K562 (cell line): Measurements from ENCODE around the gene ZNF232. TPM values are rescaled to one million over a fixed set of nuclear protein-coding genes. Genes with fewer than 3 reads are reported as not detected.

Experiments
- ATAC-seq: fragments of 200-7000 bp; cut with Tn5 transposase; 3 replicates; pipeline ENCODE4 v1.9.1; 2020; ENCODE audit warnings: moderate library complexity
- BruUV-seq: library from RNA; stranded (reverse); fragments of 400-500 nt; replicated peaks from 2 replicates; lab custom pipeline; 2021; lab: Mats Ljungman, UMichigan
- CTCF ChIA-PET: fragments of 300-600 bp; formaldehyde crosslinking; extraction: SDS; loops from one replicate; lab custom pipeline; 2021; ENCODE audit warnings: low intra/inter-chr PET ratio; lab: Yijun Ruan, JAX
- POLR2A ChIA-PET: fragments of 300-600, 350-650 bp; sonication (Branson Sonifier 250); formaldehyde crosslinking; extraction: SDS; loops from one replicate; lab custom pipeline; 2021; ENCODE audit warnings: antibody characterized with exemption, inconsistent platforms; lab: Yijun Ruan, JAX
- DNase-seq, 4 experiments: peaks; one replicate each; pipeline versions ENCODE4 v3.0.0 to v3.0.0-alpha.2; 2011 to 2018; ENCODE audit warnings: low spot score in 3 of 4, mixed read lengths in 3 of 4; ENCODE audit errors: extremely low read depth in 1 of 4
- FAIRE-seq: peaks from 2 replicates; lab custom pipeline; 2011; peaks lifted over from hg19 to GRCh38; lab: Jason Lieb, UNC
- H2AFZ ChIP-seq: 2 replicates; pipeline ENCODE4 v1.6.0; 2011; ENCODE audit warnings: low read depth, low read length, control low read depth, inconsistent platforms
- H3K27ac ChIP-seq: fragments of 200-600 bp; 3 replicates; pipeline ENCODE4 v1.8.0; 2011; ENCODE audit warnings: low read depth, mild to moderate bottlenecking, control low read depth, inconsistent platforms, low read length, moderate library complexity, mixed read lengths; ENCODE audit errors: extremely low read depth
- H3K27me3 ChIP-seq, 2 experiments: fragments of 300-600 bp in 1 of 2; 2 replicates in 1 of 2; 3 replicates in 1 of 2; pipeline versions ENCODE4 v1.6.0 to v1.8.0; 2011; ENCODE audit warnings: inconsistent platforms in 2 of 2, low read length in 2 of 2, mild to moderate bottlenecking in 1 of 2, mixed read lengths in 1 of 2, moderate library complexity in 1 of 2; ENCODE audit not compliant: control insufficient read depth in 2 of 2, insufficient read depth in 2 of 2
- H3K36me3 ChIP-seq: fragments of 300-600 bp; 3 replicates; pipeline ENCODE4 v1.8.0; 2011; ENCODE audit warnings: mild to moderate bottlenecking, low read length, inconsistent platforms; ENCODE audit not compliant: control insufficient read depth, insufficient read depth
- H3K4me1 ChIP-seq, 2 experiments: fragments of 200-600 bp in 1 of 2; replicated peaks in 1 of 2; 2 replicates in 1 of 2; 3 replicates in 1 of 2; pipeline versions ENCODE4 v1.5.1 to v1.8.0; 2011; ENCODE audit warnings: inconsistent platforms in 2 of 2, low read length in 2 of 2, mild to moderate bottlenecking in 1 of 2, mixed read lengths in 1 of 2, moderate library complexity in 1 of 2; ENCODE audit not compliant: control insufficient read depth in 2 of 2, insufficient read depth in 2 of 2
- H3K4me2 ChIP-seq: 2 replicates; pipeline ENCODE4 v1.6.1; 2011; ENCODE audit warnings: low read length, control low read depth, inconsistent platforms, mixed read lengths; ENCODE audit not compliant: insufficient read depth
- H3K4me3 ChIP-seq: fragments of 200-600 bp; sonication (generic), shearing (Covaris generic); 2 replicates; pipeline ENCODE4 v1.5.1; 2016; ENCODE audit warnings: control low read depth, inconsistent platforms
- H3K79me2 ChIP-seq: fragments of 200-600 bp; 3 replicates; pipeline ENCODE4 v1.8.0; 2011; ENCODE audit warnings: low read length, inconsistent platforms; ENCODE audit not compliant: control insufficient read depth, insufficient read depth
- H3K9ac ChIP-seq, 2 experiments: 2 replicates each; pipeline versions ENCODE4 v1.6.0 to v1.6.1; 2011; ENCODE audit warnings: low read depth in 2 of 2, low read length in 2 of 2, control low read depth in 1 of 2, inconsistent platforms in 1 of 2, mild to moderate bottlenecking in 1 of 2, mixed read lengths in 1 of 2; ENCODE audit not compliant: insufficient read depth in 1 of 2
- H3K9me1 ChIP-seq: one replicate; pipeline ENCODE4 v1.6.0; 2011; ENCODE audit warnings: inconsistent platforms, mild to moderate bottlenecking, low read length, moderate library complexity; ENCODE audit not compliant: control insufficient read depth, insufficient read depth
- H3K9me3 ChIP-seq: replicated peaks from 2 replicates; pipeline ENCODE4 v1.5.1; 2011; ENCODE audit warnings: low read depth, low read length, inconsistent platforms; ENCODE audit not compliant: control insufficient read depth, insufficient read depth
- H4K20me1 ChIP-seq: replicated peaks from 2 replicates; pipeline ENCODE4 v1.6.1; 2011; ENCODE audit warnings: low read length, inconsistent platforms, mixed read lengths; ENCODE audit not compliant: control insufficient read depth, insufficient read depth
- ATF1 ChIP-seq, 2 experiments: fragments of 450-650 bp in 1 of 2; IDR thresholded peaks; 2 replicates each; pipeline ENCODE4 v1.6.1; 2016; ENCODE audit warnings: missing compliant biosample characterization in 1 of 2, missing genetic modification characterization in 1 of 2
- GTF3C2 ChIP-seq: IDR thresholded peaks from 3 replicates; pipeline ENCODE4 v1.6.1; 2011; ENCODE audit warnings: borderline replicate concordance, mild to moderate bottlenecking, moderate library complexity; ENCODE audit not compliant: insufficient read length; ENCODE audit errors: extremely low read depth
- HDAC3 ChIP-seq: fragments of 450-650 bp; IDR thresholded peaks from 2 replicates; pipeline ENCODE4 v1.6.1; 2018; ENCODE audit warnings: borderline replicate concordance, mild to moderate bottlenecking, moderate library complexity; ENCODE audit not compliant: partially characterized antibody
- HDAC8 ChIP-seq: fragments of 450-650 bp; IDR thresholded peaks from 2 replicates; pipeline ENCODE4 v1.6.1; 2016; ENCODE audit warnings: mild to moderate bottlenecking, missing genetic modification characterization, moderate library complexity, missing compliant biosample characterization
- MTA3 ChIP-seq: fragments of 450-650 bp; formaldehyde crosslinking; IDR thresholded peaks from 2 replicates; pipeline ENCODE4 v1.6.1; 2017; ENCODE audit warnings: mild to moderate bottlenecking, borderline replicate concordance
- NBN ChIP-seq: fragments of 450-650 bp; IDR thresholded peaks from 2 replicates; pipeline ENCODE4 v1.6.1; 2016; ENCODE audit warnings: low read depth, mild to moderate bottlenecking
- RCOR1 ChIP-seq, 2 experiments: IDR thresholded peaks; 2 replicates each; pipeline ENCODE4 v1.6.1; 2012; ENCODE audit warnings: low read depth in 2 of 2, low read length in 2 of 2, borderline replicate concordance in 1 of 2, improper control_type of control experiment in 1 of 2
- SMAD2 ChIP-seq: fragments of 150-350 bp; IDR thresholded peaks from 2 replicates; pipeline ENCODE4 v1.6.1; 2014; ENCODE audit warnings: low read depth, mild to moderate bottlenecking, low read length
- THRB ChIP-seq: fragments of 450-650 bp; formaldehyde crosslinking; conservative IDR thresholded peaks from 2 replicates; pipeline ENCODE4 v1.4.0; 2022; ENCODE audit warnings: mild to moderate bottlenecking, missing genetic modification characterization
- TSHZ1 ChIP-seq: fragments of 250-450 bp; sonication (Bioruptor Pico); IDR thresholded peaks from 2 replicates; pipeline ENCODE4 v1.4.0; 2020; ENCODE audit warnings: mild to moderate bottlenecking, moderate library complexity
- ZNF165 ChIP-seq: fragments of 250-450 bp; sonication (Bioruptor Pico); IDR thresholded peaks from 2 replicates; pipeline ENCODE4 v1.4.0; 2020; ENCODE audit warnings: borderline replicate concordance
- ZNF589 ChIP-seq: fragments of 200-800 bp; sonication (Bioruptor generic); IDR thresholded peaks from 2 replicates; pipeline ENCODE4 v1.6.1; 2016; ENCODE audit warnings: low read depth, missing genetic modification characterization, missing compliant biosample characterization
- WGBS: fragments of 100-300 bp; shearing (Covaris generic); methylation state at CpG from one replicate; pipeline ENCODE4 v1.1.6; 2016; ENCODE audit warnings: low coverage, mixed read lengths; ENCODE audit not compliant: insufficient coverage; ENCODE audit errors: missing lambda C conversion rate; 5-methylcytosine and 5-hydroxymethylcytosine counted together
- in situ Hi-C: fragments of 300-500 bp; cut with MboI; formaldehyde crosslinking; loops from 4 replicates; pipeline ENCODE4 v1.15.0; 2018; ENCODE audit warnings: inconsistent platforms, mixed read lengths
- intact Hi-C: fragments of 100-400 bp; cut with micrococcal nuclease; formaldehyde crosslinking; loops from 2 replicates; pipeline ENCODE4 v1.14.2; 2022
- polyA plus RNA-seq, 8 experiments: library from polyadenylated mRNA; depleted of rRNA in 4 of 8; stranded (reverse) in 5 of 8; unstranded in 3 of 8; fragments of >200 nt; fragmentation: Nextera tagmentation in 2 of 8; fragmentation: Illumina TruSeq in 1 of 8; extraction: Ambion mirVana in 2 of 8; extraction: Trizol in 1 of 8; gene quantifications; 2 replicates each; pipeline versions ENCODE4 v1.2.1 to v1.2.3, GENCODE V29; 2011 to 2014; ENCODE audit warnings: inconsistent platforms in 1 of 8, missing spikeins in 1 of 8
- total RNA-seq, 7 experiments: library from RNA; depleted of rRNA in 6 of 7; stranded (reverse); fragments of >200 nt in 6 of 7; fragmentation: Illumina TruSeq in 2 of 7; extraction: Trizol in 2 of 7; gene quantifications; 2 replicates each; pipeline versions ENCODE4 v1.2.1 to v1.2.3, GENCODE V29; 2011 to 2021; ENCODE audit warnings: low replicate concordance in 1 of 7

ZNF232 gene
- total and polyA plus RNA-seq, 9 of the 15 experiments (the other 6 are each of a cell fraction or from before 2014, with no cell fraction given), result 10.6 to 26.0 (median 13.0) TPM

GRCh38 chr17:5121186-5121841 is 9.6 kb upstream of the ZNF232 start:
- ATAC-seq, result no peak
- DNase-seq, result no peak
- no peak overlapping the region for H3K4me3 ChIP-seq
- no peak overlapping the region for H3K4me2 ChIP-seq
- under 1% methylated on average over 11 of the region's 16 CpGs for WGBS
- H4K20me1 ChIP-seq, result no peaks in the 10 kb centered on the region
- BruUV-seq, result no TSS peak
- H3K27ac ChIP-seq, result no peak overlapping the region
- no peak overlapping the region for H3K9ac ChIP-seq
- POLR2A ChIA-PET, result no interaction called here
- CTCF ChIA-PET, result no interaction called here
- H2AFZ ChIP-seq, result no peak overlapping the region
- H3K9me3 ChIP-seq, result 0 out of 2 replicates have a peak, but pooled peaks cover 1% of the 10 kb centered on the region
- H3K4me1 ChIP-seq, result no peaks in the 10 kb centered on the region
- H3K9me1 ChIP-seq, result no peaks in the 10 kb centered on the region
- in situ Hi-C loops (no loop called here), intact Hi-C loops (no loop called here)
- H3K79me2 ChIP-seq, result no peaks in the 10 kb centered on the region
- peaks cover 0 to 16% of the 10 kb centered on the region in 2 experiments; a peak in 2 of 5 replicates for H3K27me3 ChIP-seq
- FAIRE-seq, result no peak
- H3K36me3 ChIP-seq, result no peaks in the 10 kb centered on the region
- no peak for TF ChIP-seq RCOR1 (IDR thresholded peaks at IDR 0.05; ENCODE audit: borderline replicate concordance in 1 of 2, low read depth in 2 of 2, low read length in 2 of 2)
- TF ChIP-seq ZNF165 (CRISPR knock-in tag), result no peak
- TF ChIP-seq HDAC8, result no peak
- no peak for TF ChIP-seq SMAD2
- TF ChIP-seq TSHZ1 (CRISPR knock-in tag), result no peak
- TF ChIP-seq MTA3, result no peak
- TF ChIP-seq ATF1 (CRISPR knock-in tag; IDR thresholded peaks at IDR 0.05), result no peak
- no peak for TF ChIP-seq ATF1 (tag; IDR thresholded peaks at IDR 0.05)
- no peak for TF ChIP-seq GTF3C2
- TF ChIP-seq NBN, result no peak
- TF ChIP-seq THRB, result no peak
- no peak for TF ChIP-seq HDAC3
- no peak for TF ChIP-seq ZNF589
